ENCODE measurements around the gene TNFSF10. TPM values are rescaled to one million over a fixed set of nuclear protein-coding genes. Genes with fewer than 3 reads are reported as not detected.

The TNFSF10 gene
- total and polyA plus RNA-seq, 9 of the 15 experiments (the other 6 are each of a cell fraction or from before 2014, with no cell fraction given): 0.07 to 1.3 (median 0.27) TPM; not detected in 1

- no peak for TF ChIP-seq TRIM28 (IDR thresholded peaks at IDR 0.05)
Measured at GRCh38 chr3:172470588-172470987, 52.6 kb downstream of the TNFSF10 start (continued).

GRCh38 chr3:172467170-172467824 is 55.9 kb downstream of the TNFSF10 start:
- no TSS peak for BruUV-seq (replicated peaks)
- no peaks in the 10 kb centered on the region for H4K20me1 ChIP-seq (replicated peaks; ENCODE audit: control insufficient read depth, insufficient read depth, low read length)
- no peak overlapping the region for H2AFZ ChIP-seq (ENCODE audit: low read depth, low read length)
- H3K79me2 ChIP-seq (ENCODE audit: control insufficient read depth, insufficient read depth, low read length): no peaks in the 10 kb centered on the region
- no peaks in the 10 kb centered on the region for H3K9me3 ChIP-seq (replicated peaks; ENCODE audit: control insufficient read depth, insufficient read depth, low read depth, low read length)
- H3K4me2 ChIP-seq (ENCODE audit: insufficient read depth, low read length): no peak overlapping the region
- in situ Hi-C loops (cut with MboI) (no loop called here), intact Hi-C loops (cut with micrococcal nuclease) (no loop called here)
- DNase-seq (ENCODE audit: extremely low read depth in 1 of 4, low spot score in 3 of 4): peak in 2 of 4 experiments; percentile 8 to 14
- H3K27ac ChIP-seq (ENCODE audit: extremely low read depth, low read depth, low read length): no peak overlapping the region
- peaks cover 9 to 12% of the 10 kb centered on the region in 2 experiments; a peak in 3 of 5 replicates for H3K27me3 ChIP-seq (ENCODE audit: control insufficient read depth in 2 of 2, insufficient read depth in 2 of 2, low read length in 2 of 2)
- no peak overlapping the region for H3K4me3 ChIP-seq
- no peak for ATAC-seq
- CTCF ChIA-PET (ENCODE audit: low intra/inter-chr PET ratio): no interaction called here
- FAIRE-seq: peak; percentile 23
- no peaks in the 10 kb centered on the region for H3K36me3 ChIP-seq (ENCODE audit: control insufficient read depth, insufficient read depth, low read length)
- POLR2A ChIA-PET: no interaction called here
- 0% methylated on average over 2 of the region's 2 CpGs for WGBS (ENCODE audit: insufficient coverage, low coverage, missing lambda C conversion rate)
- H3K9ac ChIP-seq (ENCODE audit: insufficient read depth in 1 of 2, low read depth in 2 of 2, low read length in 2 of 2): no peak overlapping the region
- no peaks in the 10 kb centered on the region for H3K9me1 ChIP-seq (ENCODE audit: control insufficient read depth, insufficient read depth, low read length)
- H3K4me1 ChIP-seq (replicated peaks in 1 of 2; ENCODE audit: control insufficient read depth in 2 of 2, insufficient read depth in 2 of 2, low read length in 2 of 2): no peaks in the 10 kb centered on the region
- peak; percentile 46 for TF ChIP-seq FOSL1 (tag; conservative IDR thresholded peaks at IDR 0.05)
- TF ChIP-seq ZBTB40 (IDR thresholded peaks at IDR 0.05): peak; percentile 74
- TF ChIP-seq ZBTB40 (CRISPR knock-in tag; IDR thresholded peaks at IDR 0.05): no peak
- peak in 1 of 2 experiments; percentile 49; a peak in 1 of 4 replicates for TF ChIP-seq FOXA3 (CRISPR knock-in tag; conservative IDR thresholded peaks at IDR 0.05 in 1 of 2, IDR thresholded peaks at IDR 0.05 in 1 of 2)
- TF ChIP-seq MEIS2 (IDR thresholded peaks at IDR 0.05; ENCODE audit: partially characterized antibody): peak; percentile 23
- TF ChIP-seq ZNF23 (CRISPR knock-in tag; IDR thresholded peaks at IDR 0.05): no peak
- peak; percentile 64 for TF ChIP-seq ATF3 (IDR thresholded peaks at IDR 0.05)
- no peak for TF ChIP-seq ATF3 (CRISPR knock-in tag; conservative IDR thresholded peaks at IDR 0.05)
- TF ChIP-seq PKNOX1 (IDR thresholded peaks at IDR 0.05): peak; percentile 50; the same call in 1 of the 2 replicates

All from K562 (cell line).